Inflammatory macrophage (primary cell): ENCODE measurements around the gene NRP1.

Experiments used
- DNase-seq, 2 donors: peaks; one replicate each; pipeline ENCODE4 v3.0.0-alpha.2; 2020 to 2022

The NRP1 gene

GRCh38 chr10:33212061-33212748, 122.3 kb downstream of the NRP1 start:
- DNase-seq = no peak

GRCh38 chr10:33211106-33211878, 123.2 kb downstream of the NRP1 start:
- no peak for DNase-seq

GRCh38 chr10:33209802-33210201, 124.7 kb downstream of the NRP1 start:
- DNase-seq = no peak

GRCh38 chr10:33208166-33208565, 126.3 kb downstream of the NRP1 start:
- DNase-seq = no peak

GRCh38 chr10:33204031-33204430, 130.4 kb downstream of the NRP1 start:
- no peak for DNase-seq

- no peak for DNase-seq
These were observed 132.5 kb downstream of the NRP1 start for GRCh38 chr10:33201971-33202370.

GRCh38 chr10:33201056-33201780, 133.2 kb downstream of the NRP1 start:
- no peak for DNase-seq

GRCh38 chr10:33199731-33200232, 134.7 kb downstream of the NRP1 start:
- no peak for DNase-seq

- no peak for DNase-seq
These were observed 135.9 kb downstream of the NRP1 start for GRCh38 chr10:33198610-33199009.

GRCh38 chr10:33196710-33197491, 137.6 kb downstream of the NRP1 start:
- no peak for DNase-seq

GRCh38 chr10:33196377-33196706, 138.1 kb downstream of the NRP1 start:
- DNase-seq = no peak

GRCh38 chr10:33195608-33196376, 138.7 kb downstream of the NRP1 start:
- DNase-seq = no peak

- DNase-seq = peak; percentile 44 to 77
These were observed 140.6 kb downstream of the NRP1 start for GRCh38 chr10:33193701-33194521.

- DNase-seq = peak; percentile 71 to 72
These were observed 141.3 kb downstream of the NRP1 start for GRCh38 chr10:33193057-33193700.

GRCh38 chr10:33192190-33192589, 142.3 kb downstream of the NRP1 start:
- no peak for DNase-seq

GRCh38 chr10:33190406-33190805, 144.1 kb downstream of the NRP1 start:
- DNase-seq = no peak

- no peak for DNase-seq
These were observed 144.7 kb downstream of the NRP1 start for GRCh38 chr10:33189808-33190207.

GRCh38 chr10:33189363-33189762, 145.1 kb downstream of the NRP1 start:
- DNase-seq = no peak

GRCh38 chr10:33187427-33187999, 147.0 kb downstream of the NRP1 start:
- no peak for DNase-seq

- DNase-seq = no peak
These were observed 148.3 kb downstream of the NRP1 start for GRCh38 chr10:33186150-33186549.
